Suprapubic skin (tissue), 4 donors: ENCODE measurements around the gene ACTL10. TPM values are rescaled to one million over a fixed set of nuclear protein-coding genes. Genes with fewer than 3 reads are reported as not detected.

Experiments used
- DNase-seq, 2 donors: peaks; one replicate each; pipeline ENCODE4 v3.0.0-alpha.2; 2019; ENCODE audit warnings: low spot score in 2 of 2
- H3K27ac ChIP-seq: fragments of 200-600 bp; sonication (generic); one replicate; pipeline ENCODE4 v1.5.1; 2019
- H3K27me3 ChIP-seq: fragments of 200-600 bp; sonication (generic); one replicate; pipeline ENCODE4 v1.5.1; 2019
- H3K36me3 ChIP-seq: fragments of 200-600 bp; sonication (generic); one replicate; pipeline ENCODE4 v1.5.1; 2019
- H3K4me1 ChIP-seq: fragments of 200-600 bp; sonication (generic); one replicate; pipeline ENCODE4 v1.5.1; 2019
- H3K4me3 ChIP-seq: fragments of 200-600 bp; sonication (generic); one replicate; pipeline ENCODE4 v1.5.1; 2019; ENCODE audit warnings: mild to moderate bottlenecking
- H3K9me3 ChIP-seq: fragments of 200-600 bp; sonication (generic); one replicate; pipeline ENCODE4 v1.5.1; 2019
- EP300 ChIP-seq: sonication (generic); formaldehyde crosslinking; IDR thresholded peaks from one replicate; pipeline ENCODE4 v1.6.1; 2017; ENCODE audit warnings: antibody characterized with exemption
- POLR2A ChIP-seq, 2 donors: fragments of 450-650 bp; IDR thresholded peaks; one replicate each; pipeline ENCODE4 v1.6.1; 2017; ENCODE audit warnings: antibody characterized with exemption in 2 of 2, mild to moderate bottlenecking in 2 of 2, moderate library complexity in 2 of 2
- POLR2AphosphoS5 ChIP-seq, 3 donors: sonication (generic); formaldehyde crosslinking; IDR thresholded peaks; one replicate each; pipeline ENCODE4 v1.6.1; 2017; ENCODE audit warnings: antibody characterized with exemption in 3 of 3
- WGBS: methylation state at CpG from one replicate; pipeline ENCODE4 v1.1.5; 2018; 5-methylcytosine and 5-hydroxymethylcytosine counted together
- total RNA-seq, 4 donors: library from RNA; depleted of rRNA; stranded (reverse); fragments of >200 nt; gene quantifications; one replicate each; pipeline ENCODE4 v1.1.0, GENCODE V29; 2016
- TF ChIP-seq, protein P1 (sequence below), 2 donors: fragments of 200-600 bp in 1 of 2; fragments of 450-650 bp in 1 of 2; sonication (generic) in 1 of 2; IDR thresholded peaks; one replicate each; pipeline ENCODE4 v1.5.1; 2016 to 2019; ENCODE audit warnings: antibody characterized with exemption in 2 of 2, mild to moderate bottlenecking in 1 of 2, moderate library complexity in 1 of 2

Gene ACTL10
- total RNA-seq, 4 donors from 2014 or later: 1.3 to 4.9 (median 3.0) TPM

DNA sequence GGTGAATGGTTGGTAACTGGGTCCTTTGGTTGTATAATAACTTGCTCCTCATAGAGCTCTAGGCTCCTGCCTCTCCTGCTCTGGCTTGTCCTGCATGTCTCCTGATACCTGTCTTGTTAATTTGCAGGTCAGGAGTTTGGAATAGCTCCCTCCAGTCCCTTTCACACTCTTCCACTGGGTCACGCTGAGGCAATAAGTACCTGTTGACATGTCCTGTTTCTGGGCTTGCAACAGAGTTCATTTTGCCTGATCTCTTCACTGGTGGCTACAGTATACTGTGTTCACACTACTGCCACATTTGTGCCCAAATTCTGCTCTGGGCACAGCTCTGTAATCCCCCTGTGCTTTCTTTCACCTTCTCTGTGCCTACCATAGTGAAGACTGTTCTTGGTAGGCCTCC, 30.0 kb upstream of the ACTL10 start:
- Histone ChIP-seq H3K27me3 (no peaks in the 10 kb centered on the region), H3K27ac (no peak overlapping the region), H3K36me3 (peaks cover 77% of the 10 kb centered on the region), H3K9me3 (no peaks in the 10 kb centered on the region), H3K4me3 (no peak overlapping the region), H3K4me1 (no peaks in the 10 kb centered on the region)
- no peak for DNase-seq
- WGBS: 81% methylated on average over 1 of the region's 1 CpG
- TF ChIP-seq, protein P1, sequence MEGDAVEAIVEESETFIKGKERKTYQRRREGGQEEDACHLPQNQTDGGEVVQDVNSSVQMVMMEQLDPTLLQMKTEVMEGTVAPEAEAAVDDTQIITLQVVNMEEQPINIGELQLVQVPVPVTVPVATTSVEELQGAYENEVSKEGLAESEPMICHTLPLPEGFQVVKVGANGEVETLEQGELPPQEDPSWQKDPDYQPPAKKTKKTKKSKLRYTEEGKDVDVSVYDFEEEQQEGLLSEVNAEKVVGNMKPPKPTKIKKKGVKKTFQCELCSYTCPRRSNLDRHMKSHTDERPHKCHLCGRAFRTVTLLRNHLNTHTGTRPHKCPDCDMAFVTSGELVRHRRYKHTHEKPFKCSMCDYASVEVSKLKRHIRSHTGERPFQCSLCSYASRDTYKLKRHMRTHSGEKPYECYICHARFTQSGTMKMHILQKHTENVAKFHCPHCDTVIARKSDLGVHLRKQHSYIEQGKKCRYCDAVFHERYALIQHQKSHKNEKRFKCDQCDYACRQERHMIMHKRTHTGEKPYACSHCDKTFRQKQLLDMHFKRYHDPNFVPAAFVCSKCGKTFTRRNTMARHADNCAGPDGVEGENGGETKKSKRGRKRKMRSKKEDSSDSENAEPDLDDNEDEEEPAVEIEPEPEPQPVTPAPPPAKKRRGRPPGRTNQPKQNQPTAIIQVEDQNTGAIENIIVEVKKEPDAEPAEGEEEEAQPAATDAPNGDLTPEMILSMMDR (IDR thresholded peaks at IDR 0.05): no peak
- TF ChIP-seq POLR2A (IDR thresholded peaks at IDR 0.05) (no peak), POLR2AphosphoS5 (IDR thresholded peaks at IDR 0.05) (no peak)

DNA sequence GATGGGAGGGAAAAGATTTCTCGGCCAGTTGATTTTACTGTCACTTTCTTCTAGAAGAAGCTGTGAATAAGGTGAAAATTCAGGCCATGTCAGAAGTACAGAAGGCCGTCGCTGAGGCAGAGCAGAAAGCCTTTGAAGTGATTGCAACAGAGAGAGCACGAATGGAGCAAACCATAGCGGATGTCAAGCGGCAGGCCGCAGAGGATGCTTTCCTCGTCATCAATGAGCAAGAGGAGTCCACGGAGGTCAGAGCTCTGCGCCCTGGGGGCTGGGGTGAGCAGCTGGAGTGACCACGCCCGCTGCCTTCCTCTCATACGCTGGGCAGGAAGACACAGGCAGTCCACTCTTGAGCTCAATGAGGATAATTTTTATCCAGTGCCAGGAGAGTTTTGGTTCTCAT, 26.5 kb upstream of the ACTL10 start:
- 87% methylated on average over 13 of the region's 13 CpGs for WGBS
- no peaks in the 10 kb centered on the region for H3K27me3 ChIP-seq
- H3K27ac ChIP-seq: no peak overlapping the region
- peaks cover 75% of the 10 kb centered on the region for H3K36me3 ChIP-seq
- H3K4me1 ChIP-seq: no peaks in the 10 kb centered on the region
- TF ChIP-seq POLR2AphosphoS5 (IDR thresholded peaks at IDR 0.05) (no peak), POLR2A (IDR thresholded peaks at IDR 0.05) (no peak), EP300 (no peak)
- TF ChIP-seq, protein P1 (IDR thresholded peaks at IDR 0.05): no peak
- H3K9me3 ChIP-seq: no peaks in the 10 kb centered on the region
- DNase-seq: no peak
- no peak overlapping the region for H3K4me3 ChIP-seq

DNA sequence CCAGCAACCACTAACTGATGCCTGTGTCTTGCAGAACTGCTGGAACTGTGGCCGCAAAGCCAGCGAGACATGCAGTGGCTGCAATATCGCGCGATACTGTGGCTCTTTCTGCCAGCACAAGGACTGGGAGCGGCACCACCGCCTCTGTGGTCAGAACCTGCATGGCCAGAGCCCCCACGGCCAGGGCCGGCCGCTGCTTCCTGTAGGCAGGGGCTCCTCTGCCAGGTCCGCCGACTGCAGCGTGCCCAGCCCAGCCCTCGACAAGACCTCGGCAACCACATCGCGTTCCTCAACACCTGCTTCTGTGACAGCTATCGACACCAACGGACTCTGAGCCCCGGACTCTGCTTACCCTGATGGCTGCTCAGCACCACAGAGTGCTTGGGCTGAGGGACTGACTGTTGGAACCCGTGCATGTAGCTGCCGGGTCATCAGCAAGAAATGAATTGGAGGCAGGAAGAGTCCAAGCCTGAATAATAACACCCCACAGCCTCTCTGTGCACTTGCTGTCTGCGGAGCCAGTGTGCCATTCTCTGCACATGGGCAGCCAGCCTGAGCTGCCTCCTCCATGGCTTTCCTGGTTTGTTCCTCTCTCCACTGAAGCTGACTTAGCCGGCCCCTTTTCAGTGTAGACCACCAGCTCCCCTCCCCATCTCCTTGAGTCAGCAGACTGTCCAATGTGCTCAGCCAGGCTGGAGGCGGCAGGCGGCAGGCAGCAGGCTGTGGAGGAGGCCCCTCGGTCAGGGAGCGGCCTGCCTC, 22.3 kb upstream of the ACTL10 start:
- Histone ChIP-seq H3K9me3 (no peaks in the 10 kb centered on the region), H3K4me1 (peaks cover 26% of the 10 kb centered on the region), H3K36me3 (peaks cover 46% of the 10 kb centered on the region), H3K4me3 (no peak overlapping the region), H3K27me3 (no peaks in the 10 kb centered on the region), H3K27ac (no peak overlapping the region)
- DNase-seq: peak in 1 of 2 donors; percentile 78
- no peak for TF ChIP-seq EP300
- TF ChIP-seq, protein P1 (IDR thresholded peaks at IDR 0.05): no peak
- WGBS: 91% methylated on average over 28 of the region's 28 CpGs

DNA sequence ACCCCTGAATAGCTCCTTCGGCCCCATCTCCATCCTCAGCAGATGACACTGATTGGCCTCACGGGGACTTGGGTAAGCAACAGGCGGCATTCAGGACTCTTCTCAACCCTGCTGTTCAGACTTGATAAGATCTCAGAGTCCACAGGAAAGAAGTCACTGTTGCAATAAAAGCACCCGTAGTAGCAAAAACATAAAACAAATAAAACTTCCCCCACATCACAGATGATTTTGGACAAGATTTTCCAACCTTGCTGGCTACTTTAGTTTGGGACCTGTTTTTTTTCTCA, 21.7 kb upstream of the ACTL10 start:
- Histone ChIP-seq H3K27ac (no peak overlapping the region), H3K4me3 (no peak overlapping the region), H3K36me3 (peaks cover 41% of the 10 kb centered on the region), H3K27me3 (no peaks in the 10 kb centered on the region), H3K9me3 (no peaks in the 10 kb centered on the region), H3K4me1 (peaks cover 31% of the 10 kb centered on the region)
- no peak for DNase-seq
- no peak for TF ChIP-seq POLR2AphosphoS5 (IDR thresholded peaks at IDR 0.05)
- no peak for TF ChIP-seq POLR2A (IDR thresholded peaks at IDR 0.05)
- TF ChIP-seq EP300: no peak
- TF ChIP-seq, protein P1 (IDR thresholded peaks at IDR 0.05): no peak
- 78% methylated on average over 4 of the region's 4 CpGs for WGBS

DNA sequence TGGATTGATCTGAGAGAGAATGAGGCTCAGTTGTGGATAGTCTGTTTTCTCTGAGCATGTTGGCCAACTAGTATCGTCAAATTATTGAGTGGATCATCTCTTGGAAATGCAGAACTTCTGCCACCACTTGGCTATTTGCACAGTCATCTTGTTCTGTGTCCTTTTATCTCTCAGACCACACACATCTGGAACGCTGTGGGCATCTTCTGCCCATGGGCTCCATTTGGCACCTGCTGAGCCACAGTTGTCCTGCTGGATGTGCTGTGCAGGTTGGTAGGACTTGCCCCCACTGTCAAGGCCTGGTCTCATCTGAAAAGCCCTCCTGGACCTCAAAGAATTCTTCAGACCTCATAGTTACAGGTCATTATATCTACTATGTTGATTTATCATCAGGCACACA, 21.3 kb upstream of the ACTL10 start:
- DNase-seq: no peak
- WGBS: 78% methylated on average over 2 of the region's 2 CpGs
- H3K4me3 ChIP-seq: no peak overlapping the region
- no peak overlapping the region for H3K27ac ChIP-seq
- H3K27me3 ChIP-seq: no peaks in the 10 kb centered on the region
- H3K9me3 ChIP-seq: no peaks in the 10 kb centered on the region
- TF ChIP-seq, protein P1 (IDR thresholded peaks at IDR 0.05): no peak
- no peak for TF ChIP-seq EP300
- no peak for TF ChIP-seq POLR2AphosphoS5 (IDR thresholded peaks at IDR 0.05)
- no peak for TF ChIP-seq POLR2A (IDR thresholded peaks at IDR 0.05)
- peaks cover 33% of the 10 kb centered on the region for H3K4me1 ChIP-seq
- peaks cover 37% of the 10 kb centered on the region for H3K36me3 ChIP-seq
